DND-41 (cell line): ENCODE data around the gene LRRTM4.

ENCODE experiments used
- CTCF ChIP-seq: IDR thresholded peaks from 2 replicates; pipeline ENCODE4 v1.5.1; 2012; ENCODE audit warnings: borderline replicate concordance, low read length, moderate library complexity, mild to moderate bottlenecking; ENCODE audit not compliant: poor library complexity, severe bottlenecking; ENCODE audit errors: extremely low read depth
- EZH2 ChIP-seq: IDR thresholded peaks from 3 replicates; pipeline ENCODE4 v1.6.1; 2012; ENCODE audit warnings: borderline replicate concordance, low read depth, mild to moderate bottlenecking, moderate library complexity, low read length, inconsistent platforms; ENCODE audit not compliant: severe bottlenecking

DNA sequence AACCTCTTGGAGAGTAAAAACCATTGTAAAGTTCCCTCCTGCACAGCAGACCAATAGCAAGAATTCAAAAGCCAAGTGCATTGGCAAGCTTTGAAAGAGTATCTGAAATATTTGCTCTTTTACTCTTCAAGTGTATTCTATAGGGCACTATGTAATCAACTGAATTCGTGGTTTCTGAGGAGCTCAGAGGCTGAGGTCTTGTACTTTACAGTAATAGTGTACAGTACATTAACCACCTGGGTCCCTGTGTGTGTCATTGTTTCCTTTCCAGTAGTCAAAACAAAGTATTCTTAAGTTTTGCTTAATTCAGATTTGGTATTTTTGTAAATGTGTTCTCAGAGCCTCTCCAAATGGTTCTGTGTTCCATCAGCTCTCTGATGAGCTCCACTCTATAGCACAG, 769.7 kb downstream of the LRRTM4 start:
- TF ChIP-seq CTCF (no peak), EZH2 (no peak)
